HEK293 (cell line): ENCODE data around the gene DLG2.

Experiments
- BCL6B ChIP-seq: fragments of 450-650 bp; formaldehyde crosslinking; IDR thresholded peaks from 2 replicates; pipeline ENCODE4 v1.5.1; 2017; ENCODE audit warnings: missing biosample characterization, missing genetic modification characterization
- CTCF ChIP-seq: fragments of 450-650 bp; formaldehyde crosslinking; IDR thresholded peaks from 2 replicates; pipeline ENCODE4 v1.5.1; 2016; ENCODE audit warnings: missing biosample characterization, missing genetic modification characterization
- HOXC10 ChIP-seq: sonication (generic); formaldehyde crosslinking; IDR thresholded peaks from 2 replicates; pipeline ENCODE4 v1.8.1; 2023; ENCODE audit warnings: mild to moderate bottlenecking, missing genetic modification reagents
- KLF9 ChIP-seq: fragments of 450-650 bp; formaldehyde crosslinking; IDR thresholded peaks from 2 replicates; pipeline ENCODE4 v1.5.1; 2016; ENCODE audit warnings: missing biosample characterization, missing genetic modification characterization, low read depth
- PATZ1 ChIP-seq: fragments of 450-650 bp; formaldehyde crosslinking; IDR thresholded peaks from 2 replicates; pipeline ENCODE4 v1.5.1; 2016; ENCODE audit warnings: missing biosample characterization, missing genetic modification characterization
- PRDM1 ChIP-seq: fragments of 450-650 bp; formaldehyde crosslinking; IDR thresholded peaks from 2 replicates; pipeline ENCODE4; 2016; ENCODE audit warnings: missing biosample characterization, missing genetic modification characterization
- TCF7L2 ChIP-seq: IDR thresholded peaks from 2 replicates; pipeline ENCODE4 v1.6.1; 2011; ENCODE audit warnings: low read depth, mild to moderate bottlenecking, inconsistent platforms, low read length, moderate library complexity, borderline replicate concordance
- YY1 ChIP-seq: fragments of 450-650 bp; formaldehyde crosslinking; IDR thresholded peaks from 2 replicates; pipeline ENCODE4 v1.5.1; 2018; ENCODE audit warnings: missing biosample characterization, missing genetic modification characterization
- ZBTB21 ChIP-seq: fragments of 450-650 bp; formaldehyde crosslinking; IDR thresholded peaks from 2 replicates; pipeline ENCODE4 v1.5.1; 2017; ENCODE audit warnings: missing biosample characterization, missing genetic modification characterization
- ZNF146 ChIP-seq: fragments of 450-650 bp; formaldehyde crosslinking; IDR thresholded peaks from 2 replicates; pipeline ENCODE4 v1.5.1; 2016; ENCODE audit warnings: missing biosample characterization, missing genetic modification characterization
- ZNF416 ChIP-seq: fragments of 450-650 bp; formaldehyde crosslinking; IDR thresholded peaks from 2 replicates; pipeline ENCODE4 v1.5.1; 2016; ENCODE audit warnings: missing biosample characterization, missing genetic modification characterization
- ZNF426 ChIP-seq: fragments of 450-650 bp; formaldehyde crosslinking; IDR thresholded peaks from 2 replicates; pipeline ENCODE4 v1.5.1; 2017; ENCODE audit warnings: missing biosample characterization, missing genetic modification characterization, mild to moderate bottlenecking, inconsistent platforms, moderate library complexity
- ZNF747 ChIP-seq: fragments of 450-650 bp; formaldehyde crosslinking; IDR thresholded peaks from 2 replicates; pipeline ENCODE4 v1.5.1; 2016; ENCODE audit warnings: missing biosample characterization, missing genetic modification characterization
- ZNF837 ChIP-seq: fragments of 450-650 bp; formaldehyde crosslinking; IDR thresholded peaks from 2 replicates; pipeline ENCODE4 v1.5.1; 2016; ENCODE audit warnings: missing biosample characterization, missing genetic modification characterization

GRCh38 chr11:84234011-84234410, 1393.1 kb downstream of the DLG2 start:
- no peak for TF ChIP-seq CTCF (tag by site-specific recombination)
- TF ChIP-seq ZNF837 (tag by site-specific recombination) = no peak
- TF ChIP-seq ZNF416 = no peak
- no peak for TF ChIP-seq KLF9
- TF ChIP-seq PATZ1 = no peak
- TF ChIP-seq ZNF747 (tag by site-specific recombination) = no peak
- TF ChIP-seq HOXC10 (CRISPR knock-in tag) = no peak
- no peak for TF ChIP-seq ZNF146 (tag by site-specific recombination)
- no peak for TF ChIP-seq ZBTB21 (tag by site-specific recombination)
- TF ChIP-seq YY1 = no peak
- no peak for TF ChIP-seq ZNF426 (tag by site-specific recombination)
- no peak for TF ChIP-seq TCF7L2
- no peak for TF ChIP-seq PRDM1 (tag by site-specific recombination)
- no peak for TF ChIP-seq BCL6B (tag by site-specific recombination)
